SJSA1 (cell line): ENCODE results near the gene UFSP1. TPM values are rescaled to one million over a fixed set of nuclear protein-coding genes. Genes with fewer than 3 reads are reported as not detected.

Source experiments
- DNase-seq, 2 experiments: peaks; one replicate each; pipeline ENCODE4 v3.0.0-alpha.2; 2015 to 2020; ENCODE audit warnings: low spot score in 2 of 2, low read depth in 1 of 2
- H3K27ac ChIP-seq: fragments of 250-450 bp; sonication (Bioruptor Pico); 2 replicates; pipeline ENCODE4 v1.5.1; 2020; ENCODE audit warnings: mild to moderate bottlenecking, moderate library complexity
- H3K27me3 ChIP-seq: fragments of 250-450 bp; sonication (Bioruptor Pico); replicated peaks from 2 replicates; pipeline ENCODE4 v1.5.1; 2020; ENCODE audit warnings: mild to moderate bottlenecking, moderate library complexity
- H3K36me3 ChIP-seq: fragments of 250-450 bp; sonication (Bioruptor Pico); 2 replicates; pipeline ENCODE4 v1.5.1; 2020; ENCODE audit warnings: mild to moderate bottlenecking
- H3K4me1 ChIP-seq: fragments of 250-450 bp; sonication (Bioruptor Pico); replicated peaks from 2 replicates; pipeline ENCODE4 v1.6.1; 2021; ENCODE audit warnings: mild to moderate bottlenecking
- H3K4me3 ChIP-seq: fragments of 250-450 bp; sonication (Bioruptor Pico); 2 replicates; pipeline ENCODE4 v1.5.1; 2020; ENCODE audit warnings: mild to moderate bottlenecking
- H3K9me3 ChIP-seq: fragments of 250-450 bp; sonication (Bioruptor Pico); replicated peaks from 2 replicates; pipeline ENCODE4 v1.5.1; 2020; ENCODE audit warnings: mild to moderate bottlenecking
- total RNA-seq: library from RNA; depleted of rRNA; stranded (reverse); fragments of >200 nt; shearing (Covaris generic); gene quantifications from 2 replicates; pipeline ENCODE4 v1.2.3, GENCODE V29; 2014; rRNA removed

The UFSP1 gene
- total RNA-seq, 1 experiment from 2014 or later, result 3.7 TPM

DNA sequence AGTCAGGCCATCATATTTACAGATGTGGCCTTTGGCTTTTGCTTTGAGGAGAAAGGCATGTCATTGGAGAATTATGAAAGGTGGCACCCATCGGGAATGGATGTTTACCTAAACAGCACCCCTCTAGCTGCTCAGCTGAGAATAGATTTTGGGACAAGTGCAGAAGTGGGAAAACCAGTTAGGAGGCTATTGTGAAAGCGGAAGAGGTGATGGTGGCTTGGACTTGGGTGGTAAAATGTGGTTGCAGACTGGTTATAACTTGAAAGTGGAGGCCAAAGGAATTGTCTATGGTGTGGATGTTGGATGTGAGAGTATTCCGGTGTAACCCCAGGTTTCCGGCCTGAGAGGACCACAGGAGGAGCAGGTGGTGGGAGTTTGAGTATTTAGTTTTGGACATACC is 42.2 kb downstream of the UFSP1 start:
- peaks cover 7% of the 10 kb centered on the region for H3K4me1 ChIP-seq
- no peaks in the 10 kb centered on the region for H3K36me3 ChIP-seq
- DNase-seq, result no peak
- no peak overlapping the region for H3K4me3 ChIP-seq
- H3K27ac ChIP-seq, result no peak overlapping the region
- H3K9me3 ChIP-seq, result no peaks in the 10 kb centered on the region
- no peaks in the 10 kb centered on the region for H3K27me3 ChIP-seq

DNA sequence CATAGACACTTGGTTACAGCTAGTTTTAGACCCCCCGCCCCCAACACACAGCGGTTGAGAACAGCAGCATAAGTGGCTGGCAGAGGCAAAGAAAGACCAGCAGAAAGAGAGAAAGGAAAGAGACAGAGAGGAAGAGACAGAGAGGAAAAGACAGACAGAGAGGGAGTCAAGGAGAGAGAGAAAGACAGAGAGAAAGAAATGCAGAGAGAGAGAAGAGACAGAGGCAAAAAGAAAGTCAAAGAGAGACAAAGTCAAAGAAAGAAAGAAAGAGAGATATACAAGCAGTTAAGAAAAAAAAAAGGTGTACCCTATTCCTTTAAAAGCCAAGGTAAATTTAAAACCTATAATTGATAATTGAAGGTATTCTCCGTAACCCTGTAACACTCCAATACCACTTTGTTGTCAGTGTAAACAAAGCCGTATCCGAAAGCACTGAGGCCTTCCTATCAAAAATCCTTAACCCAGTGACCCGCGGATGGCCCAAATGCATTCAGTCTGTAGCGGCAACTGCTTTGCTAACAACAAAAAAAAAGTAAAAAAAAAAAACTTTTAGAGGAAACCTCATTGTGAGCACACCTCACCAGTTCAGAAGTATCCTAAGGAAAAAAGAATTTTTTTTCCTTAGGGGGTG is 48.9 kb downstream of the UFSP1 start:
- H3K4me1 ChIP-seq, result peaks cover 8% of the 10 kb centered on the region
- no peak for DNase-seq

DNA sequence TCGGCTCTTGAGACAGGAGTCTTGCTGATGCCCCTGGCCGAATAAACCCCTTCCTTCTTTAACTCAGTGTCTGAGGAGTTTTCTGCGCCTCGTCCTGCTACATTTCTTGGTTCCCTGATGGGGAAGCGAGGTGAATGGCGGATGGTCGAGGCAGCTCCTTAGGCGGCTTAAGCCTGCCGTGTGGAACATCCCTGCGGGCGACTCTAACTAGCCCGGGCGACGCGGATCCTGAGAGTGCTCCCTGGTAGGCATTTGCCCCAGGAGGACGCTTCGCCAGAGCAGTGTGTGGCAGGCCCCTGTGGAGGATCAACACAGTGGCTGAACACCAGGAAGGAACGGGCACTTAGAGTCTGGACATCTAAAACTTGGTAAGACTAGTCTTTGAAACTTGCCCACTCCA is 50.2 kb downstream of the UFSP1 start:
- Histone ChIP-seq H3K4me3 (no peak overlapping the region), H3K27ac (no peak overlapping the region), H3K9me3 (no peaks in the 10 kb centered on the region), H3K27me3 (no peaks in the 10 kb centered on the region), H3K36me3 (no peaks in the 10 kb centered on the region), H3K4me1 (peaks cover 8% of the 10 kb centered on the region)
- DNase-seq, result no peak

More for the DNA sequence above, 48.9 kb downstream of the UFSP1 start:
- H3K27me3 ChIP-seq, result no peaks in the 10 kb centered on the region
- H3K36me3 ChIP-seq, result no peaks in the 10 kb centered on the region
- H3K4me3 ChIP-seq, result no peak overlapping the region
- no peak overlapping the region for H3K27ac ChIP-seq
- H3K9me3 ChIP-seq, result no peaks in the 10 kb centered on the region

Other genes starting within 250 kb of the UFSP1 start
- gene TFR2, start 248.2 kb downstream of the UFSP1 start, total RNA-seq, result not detected in 2 replicates
- gene ACTL6B, start 233.3 kb downstream of the UFSP1 start, total RNA-seq, result not detected in 2 replicates
- 63.4 and 70.6 TPM in 2 replicates for gene GNB2, start 216.0 kb downstream of the UFSP1 start, total RNA-seq
- gene GIGYF1, start 195.5 kb downstream of the UFSP1 start, total RNA-seq, result 9.9 and 15.5 TPM in 2 replicates
- 56.0 and 72.0 TPM in 2 replicates for gene POP7, start 183.6 kb downstream of the UFSP1 start, total RNA-seq
- not detected in 2 replicates for gene EPO, start 169.2 kb downstream of the UFSP1 start, total RNA-seq
- not detected in 2 replicates for gene ZAN, start 156.1 kb downstream of the UFSP1 start, total RNA-seq
- 39.8 and 49.0 TPM in 2 replicates for gene EPHB4, start 62.2 kb downstream of the UFSP1 start, total RNA-seq
- 15.2 and 17.8 TPM in 2 replicates for gene SLC12A9, start 37.0 kb downstream of the UFSP1 start, total RNA-seq
- 88.0 and 95.9 TPM in 2 replicates for gene TRIP6, start 22.3 kb downstream of the UFSP1 start, total RNA-seq
- 64.4 and 76.2 TPM in 2 replicates for gene SRRT, start 14.6 kb downstream of the UFSP1 start, total RNA-seq
- gene ACHE, start 6.2 kb upstream of the UFSP1 start, total RNA-seq, result 0.16 TPM in 1 of 2 replicates, not detected in the other
- gene MUC3A, start 59.8 kb upstream of the UFSP1 start, total RNA-seq, result not detected in 2 replicates
- not detected in 2 replicates for gene MUC12, start 79.8 kb upstream of the UFSP1 start, total RNA-seq
- gene MUC17, start 130.4 kb upstream of the UFSP1 start, total RNA-seq, result not detected in 2 replicates
- gene TRIM56, start 195.8 kb upstream of the UFSP1 start, total RNA-seq, result 5.2 and 10.3 TPM in 2 replicates
- 21.8 and 25.6 TPM in 2 replicates for gene SERPINE1, start 237.4 kb upstream of the UFSP1 start, total RNA-seq